ENCODE results near the gene RNF25.

DNA sequence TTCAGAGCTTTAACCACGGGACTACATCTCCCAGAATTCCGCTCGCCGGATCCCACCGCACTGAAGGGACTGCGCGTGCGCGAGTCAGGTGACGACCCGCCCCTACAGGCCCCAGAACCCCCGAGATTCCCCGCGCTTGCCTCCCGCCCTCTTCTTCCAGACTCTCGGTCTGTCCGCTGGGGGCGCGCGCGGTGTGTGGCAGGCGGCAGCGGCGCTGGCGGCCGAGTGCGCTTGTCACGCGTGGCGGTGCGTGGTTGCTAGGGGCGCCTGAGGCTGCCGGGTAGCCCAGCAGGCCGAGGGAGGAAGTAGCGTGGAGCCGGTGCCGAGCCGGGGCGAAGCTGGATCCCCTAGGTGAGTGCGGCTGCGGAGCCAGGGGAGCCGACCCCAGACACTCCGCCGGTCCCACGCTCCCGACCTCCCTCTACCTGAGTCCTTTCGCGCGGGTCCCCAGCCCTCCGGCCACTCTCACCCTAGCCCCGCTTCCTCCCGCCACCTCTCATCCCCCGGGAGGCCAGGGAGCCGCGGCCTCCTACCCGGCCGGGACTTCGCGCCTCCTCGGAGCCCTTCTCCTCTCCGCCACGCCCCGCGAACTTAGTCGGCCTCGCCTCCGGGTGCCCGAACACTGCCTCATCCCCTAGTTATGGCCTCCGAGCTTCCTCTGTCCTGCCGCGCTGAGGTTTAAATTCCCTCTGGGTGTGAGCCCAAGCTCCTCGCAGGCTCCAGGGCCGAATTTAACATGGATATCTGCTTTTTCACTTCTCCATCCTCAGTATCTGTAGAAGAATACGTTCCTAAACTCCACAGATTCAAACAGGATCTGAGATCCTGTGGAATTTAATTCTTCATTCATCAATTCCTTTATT, 39.1 kb upstream of the RNF25 start, which contains the start of gene TTLL4:
- TF ChIP-seq, protein P1, sequence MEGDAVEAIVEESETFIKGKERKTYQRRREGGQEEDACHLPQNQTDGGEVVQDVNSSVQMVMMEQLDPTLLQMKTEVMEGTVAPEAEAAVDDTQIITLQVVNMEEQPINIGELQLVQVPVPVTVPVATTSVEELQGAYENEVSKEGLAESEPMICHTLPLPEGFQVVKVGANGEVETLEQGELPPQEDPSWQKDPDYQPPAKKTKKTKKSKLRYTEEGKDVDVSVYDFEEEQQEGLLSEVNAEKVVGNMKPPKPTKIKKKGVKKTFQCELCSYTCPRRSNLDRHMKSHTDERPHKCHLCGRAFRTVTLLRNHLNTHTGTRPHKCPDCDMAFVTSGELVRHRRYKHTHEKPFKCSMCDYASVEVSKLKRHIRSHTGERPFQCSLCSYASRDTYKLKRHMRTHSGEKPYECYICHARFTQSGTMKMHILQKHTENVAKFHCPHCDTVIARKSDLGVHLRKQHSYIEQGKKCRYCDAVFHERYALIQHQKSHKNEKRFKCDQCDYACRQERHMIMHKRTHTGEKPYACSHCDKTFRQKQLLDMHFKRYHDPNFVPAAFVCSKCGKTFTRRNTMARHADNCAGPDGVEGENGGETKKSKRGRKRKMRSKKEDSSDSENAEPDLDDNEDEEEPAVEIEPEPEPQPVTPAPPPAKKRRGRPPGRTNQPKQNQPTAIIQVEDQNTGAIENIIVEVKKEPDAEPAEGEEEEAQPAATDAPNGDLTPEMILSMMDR (IDR thresholded peaks at IDR 0.05) = peak; percentile 74
- no peak for TF ChIP-seq CEBPB (IDR thresholded peaks at IDR 0.05)
- TF ChIP-seq MAFK (IDR thresholded peaks at IDR 0.05; ENCODE audit: partially characterized antibody) = no peak
- TF ChIP-seq, protein P2, sequence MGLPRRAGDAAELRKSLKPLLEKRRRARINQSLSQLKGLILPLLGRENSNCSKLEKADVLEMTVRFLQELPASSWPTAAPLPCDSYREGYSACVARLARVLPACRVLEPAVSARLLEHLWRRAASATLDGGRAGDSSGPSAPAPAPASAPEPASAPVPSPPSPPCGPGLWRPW (IDR thresholded peaks at IDR 0.05) = no peak
- no peak for TF ChIP-seq EHMT2 (IDR thresholded peaks at IDR 0.05; ENCODE audit: low read depth)
- peak; percentile 87 for TF ChIP-seq POLR2A (IDR thresholded peaks at IDR 0.05; ENCODE audit: low read length)
- TF ChIP-seq HEYL (CRISPR knock-in tag; IDR thresholded peaks at IDR 0.05) = no peak
- TF ChIP-seq SMC3 (IDR thresholded peaks at IDR 0.05) = peak; percentile 57
- no peak for TF ChIP-seq PBX3 (IDR thresholded peaks at IDR 0.05)
- no peak for TF ChIP-seq MAZ (IDR thresholded peaks at IDR 0.05; ENCODE audit: borderline replicate concordance, low read depth, low read length)
- TF ChIP-seq ESRRA (IDR thresholded peaks at IDR 0.05; ENCODE audit: borderline replicate concordance, low read length) = no peak
- no peak for TF ChIP-seq HOXB13 (CRISPR knock-in tag; IDR thresholded peaks at IDR 0.05; ENCODE audit: low read depth)
- peak; percentile 69; the same call in 1 of the 2 replicates for TF ChIP-seq PHF8 (IDR thresholded peaks at IDR 0.05; ENCODE audit: borderline replicate concordance, low read depth)

All from A549 (cell line).